ENCODE data around the gene SLC45A1.

Gene SLC45A1

DNA sequence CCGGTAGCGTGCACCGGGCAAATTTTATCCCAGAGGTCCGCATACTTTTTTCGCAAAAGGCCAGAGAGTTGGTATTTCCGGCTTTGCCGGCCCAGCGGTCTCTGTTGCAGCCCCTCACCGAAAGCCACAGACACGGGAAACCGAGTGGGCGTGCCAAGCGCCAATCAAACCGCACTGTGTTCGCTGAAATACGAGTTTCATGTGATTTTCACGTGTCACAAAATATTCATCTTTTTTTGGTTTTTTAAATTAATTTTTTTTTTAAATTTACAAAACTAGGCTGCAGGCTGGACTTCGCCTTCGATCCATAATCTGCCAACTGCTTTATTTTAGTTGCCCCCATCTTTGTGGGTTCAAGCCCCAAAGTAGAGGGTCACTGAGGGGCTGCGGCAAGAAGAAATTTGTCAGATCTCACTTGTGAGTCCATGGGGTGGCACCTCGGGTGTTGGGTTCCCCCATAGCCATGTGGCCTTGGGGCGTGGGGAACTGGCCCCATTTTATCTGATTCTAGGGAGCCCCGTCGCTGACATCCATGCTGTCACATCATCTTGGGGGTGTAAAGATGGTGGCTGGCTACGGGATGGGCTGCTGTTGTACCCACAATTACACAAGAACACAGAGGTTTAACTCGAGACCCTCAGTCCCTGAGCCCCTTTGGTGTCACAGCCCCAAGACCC, 20.8 kb downstream of the SLC45A1 start:
- DNase-seq: no peak

DNA sequence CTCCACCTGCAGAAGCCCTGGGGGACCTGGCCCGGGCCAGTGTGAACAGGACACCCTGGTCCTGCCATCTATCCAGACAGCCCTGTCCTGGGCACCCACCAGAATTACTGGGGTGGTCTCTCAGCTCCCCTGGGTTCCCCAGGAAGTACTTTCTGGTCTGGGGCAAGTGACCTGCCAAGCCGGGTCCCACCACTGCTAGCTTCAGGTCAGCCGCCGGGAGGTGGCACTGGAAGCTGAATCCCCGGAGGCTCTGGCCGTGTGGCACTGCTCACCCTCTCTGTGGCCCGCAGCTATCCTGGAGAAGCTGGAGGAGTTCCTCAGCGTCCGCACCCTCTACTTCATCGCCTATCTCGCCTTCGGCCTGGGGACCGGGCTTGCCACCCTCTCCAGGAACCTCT, 21.3 kb downstream of the SLC45A1 start:
- DNase-seq: no peak

DNA sequence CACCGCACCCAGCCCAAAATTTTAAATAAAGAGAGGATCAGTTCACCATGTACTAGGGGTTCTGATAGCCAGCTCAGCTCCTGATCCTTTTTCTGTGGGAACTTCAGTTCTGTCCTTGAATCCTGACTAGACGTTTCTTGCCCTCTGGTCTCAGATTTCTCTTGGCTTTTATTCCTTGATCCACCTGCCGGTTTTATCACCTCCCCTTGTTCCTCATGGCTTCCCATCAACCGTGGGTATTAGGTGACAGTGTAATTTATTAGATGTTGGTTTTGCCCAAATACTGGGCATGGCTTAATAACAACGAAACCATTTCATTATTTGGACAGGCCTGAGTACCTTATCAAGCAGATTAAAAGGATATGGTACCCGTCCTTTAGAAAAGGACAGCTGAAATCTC, 22.5 kb downstream of the SLC45A1 start:
- no peak for DNase-seq

DNA sequence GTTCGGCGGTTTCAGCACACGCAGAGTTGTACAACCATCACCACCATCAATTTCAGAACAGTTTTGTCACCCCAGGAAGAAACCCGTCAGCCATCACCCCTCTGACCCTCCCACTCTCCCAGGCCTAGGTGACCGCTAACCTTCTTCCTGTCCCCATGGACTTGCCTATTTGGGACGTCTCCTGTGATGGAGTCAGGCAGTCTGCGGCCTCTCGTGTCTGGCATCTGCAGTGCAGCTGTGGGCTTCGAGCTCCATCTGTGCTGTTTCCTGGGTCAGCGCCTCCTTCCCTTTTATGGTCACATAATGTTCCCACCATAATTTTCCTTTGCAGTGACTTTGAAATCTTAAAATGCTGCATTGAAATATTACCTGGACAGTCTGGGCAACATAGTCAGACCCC, 24.4 kb downstream of the SLC45A1 start:
- DNase-seq: no peak

DNA sequence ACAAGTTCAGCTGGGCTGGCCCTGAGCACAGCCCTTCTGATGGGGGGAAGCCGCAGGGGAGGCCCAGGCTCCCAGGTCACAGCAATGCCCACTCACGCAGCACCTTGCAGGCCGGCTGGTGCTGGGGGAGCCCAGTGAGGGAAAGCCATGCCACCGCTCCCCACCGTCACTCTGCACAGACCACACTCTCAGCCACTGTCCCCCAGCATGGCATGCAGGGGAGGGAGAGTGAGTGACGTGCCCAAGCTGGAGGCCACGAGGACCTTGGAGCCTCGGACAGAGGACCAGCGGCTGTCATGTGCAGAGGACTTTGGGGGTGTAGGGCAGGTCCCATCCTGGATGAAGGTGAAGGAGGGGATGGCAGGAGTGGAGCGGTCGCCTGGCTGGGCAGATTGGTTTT, 25.1 kb downstream of the SLC45A1 start:
- no peak for DNase-seq

DNA sequence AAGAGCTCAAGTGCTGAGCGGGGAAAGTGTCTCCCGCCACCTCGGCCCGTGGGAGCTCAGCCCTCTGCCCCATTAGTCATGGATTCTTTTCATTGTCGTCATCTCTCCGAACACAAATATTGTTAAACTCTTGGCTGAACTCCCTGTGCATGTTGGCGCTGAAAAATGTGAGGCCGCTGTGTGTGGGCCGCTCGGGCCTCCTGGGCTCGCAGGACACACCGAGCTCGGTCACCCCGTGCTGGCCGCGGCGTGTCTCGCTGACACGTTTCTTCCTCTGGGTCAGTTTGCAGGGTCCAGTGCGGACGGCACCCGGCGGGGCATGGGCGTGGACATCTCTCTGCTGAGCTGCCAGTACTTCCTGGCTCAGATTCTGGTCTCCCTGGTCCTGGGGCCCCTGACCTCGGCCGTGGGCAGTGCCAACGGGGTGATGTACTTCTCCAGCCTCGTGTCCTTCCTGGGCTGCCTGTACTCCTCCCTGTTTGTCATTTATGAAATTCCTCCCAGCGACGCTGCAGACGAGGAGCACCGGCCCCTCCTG, 25.6 kb downstream of the SLC45A1 start:
- no peak for DNase-seq

DNA sequence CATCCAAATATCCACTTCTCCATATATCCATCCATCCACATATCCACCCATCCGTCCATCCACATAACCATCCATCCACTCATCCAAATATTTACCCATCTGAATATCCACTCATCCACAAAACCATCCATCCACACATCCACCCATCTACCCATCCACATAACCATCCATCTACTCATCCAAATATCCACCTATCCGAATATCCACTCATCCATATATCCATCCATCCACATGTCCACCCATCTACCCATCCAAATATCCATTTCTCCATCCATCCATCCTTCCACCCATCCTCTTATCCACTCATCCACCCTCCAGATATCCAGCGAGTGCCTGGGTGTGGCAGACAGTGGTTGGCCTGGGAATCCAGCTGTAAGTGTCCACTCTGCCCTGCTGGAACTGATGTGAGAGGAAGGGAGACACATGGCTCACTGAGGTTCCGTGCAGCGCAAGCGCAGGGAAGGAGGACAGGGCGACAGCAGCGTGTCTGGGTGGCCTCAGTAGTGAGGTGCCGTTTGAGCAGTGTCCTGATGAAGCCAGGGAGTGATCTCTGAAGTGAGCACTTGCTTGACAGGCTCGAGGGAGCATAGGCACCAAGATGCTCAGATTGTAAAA, 27.1 kb downstream of the SLC45A1 start:
- no peak for DNase-seq

DNA sequence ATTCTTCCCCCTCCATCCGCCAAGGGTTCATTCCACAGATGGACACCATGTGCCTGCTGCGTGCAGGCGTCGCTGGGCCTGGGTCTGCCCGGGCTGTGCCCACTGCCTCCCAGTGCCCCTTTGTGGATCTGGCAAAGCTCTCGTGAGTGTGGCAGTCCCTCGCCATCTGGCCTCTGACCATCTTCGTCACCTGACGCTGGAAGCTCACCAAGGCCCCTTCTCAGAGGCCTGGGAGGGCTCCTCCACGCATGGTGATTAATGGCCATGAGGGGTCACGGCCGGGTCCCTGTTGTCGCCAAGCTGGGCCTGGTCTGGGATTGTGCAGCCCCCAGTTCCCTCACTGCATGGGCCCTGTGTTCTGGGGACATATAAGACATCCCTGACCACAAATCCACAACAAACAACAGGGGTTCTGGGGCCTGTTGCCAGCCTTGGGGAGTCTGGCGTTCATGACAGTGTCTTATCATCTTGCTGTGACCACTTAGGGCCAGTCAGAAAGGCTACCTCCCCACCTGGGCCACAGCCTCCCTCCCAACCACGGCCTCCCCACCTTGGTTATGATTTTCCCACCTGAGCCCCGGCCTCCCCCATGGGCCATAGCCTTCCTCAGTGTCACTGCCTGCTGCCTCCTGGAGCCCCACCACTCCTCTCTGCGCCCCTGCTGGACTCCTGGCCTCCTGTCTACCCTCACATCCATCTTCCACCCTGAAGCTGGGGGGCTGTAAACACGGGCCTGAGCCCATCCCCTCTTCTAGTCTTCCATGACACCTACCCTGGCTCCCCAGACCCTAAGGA, 27.9 kb downstream of the SLC45A1 start:
- no peak for DNase-seq

DNA sequence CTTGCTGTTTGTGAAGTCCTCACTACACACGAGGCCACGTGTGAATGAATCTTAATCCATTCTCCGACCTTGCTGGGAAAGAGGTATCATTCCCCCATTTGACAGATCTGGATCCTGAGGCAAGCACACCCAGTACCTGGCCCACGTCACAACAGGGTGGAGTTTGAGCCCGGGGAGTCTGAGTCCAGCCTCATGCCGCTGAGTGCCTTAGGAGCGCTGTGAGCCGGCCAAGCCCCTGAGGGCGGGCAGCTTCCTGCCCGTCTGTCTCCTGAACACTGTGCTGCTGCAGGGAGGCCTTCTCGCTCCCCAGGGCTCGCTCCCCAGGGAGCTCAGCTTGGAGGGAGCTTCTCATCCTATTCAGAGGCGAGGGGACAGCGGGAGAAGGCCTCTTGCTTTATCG, 29.7 kb downstream of the SLC45A1 start:
- no peak for DNase-seq

DNA sequence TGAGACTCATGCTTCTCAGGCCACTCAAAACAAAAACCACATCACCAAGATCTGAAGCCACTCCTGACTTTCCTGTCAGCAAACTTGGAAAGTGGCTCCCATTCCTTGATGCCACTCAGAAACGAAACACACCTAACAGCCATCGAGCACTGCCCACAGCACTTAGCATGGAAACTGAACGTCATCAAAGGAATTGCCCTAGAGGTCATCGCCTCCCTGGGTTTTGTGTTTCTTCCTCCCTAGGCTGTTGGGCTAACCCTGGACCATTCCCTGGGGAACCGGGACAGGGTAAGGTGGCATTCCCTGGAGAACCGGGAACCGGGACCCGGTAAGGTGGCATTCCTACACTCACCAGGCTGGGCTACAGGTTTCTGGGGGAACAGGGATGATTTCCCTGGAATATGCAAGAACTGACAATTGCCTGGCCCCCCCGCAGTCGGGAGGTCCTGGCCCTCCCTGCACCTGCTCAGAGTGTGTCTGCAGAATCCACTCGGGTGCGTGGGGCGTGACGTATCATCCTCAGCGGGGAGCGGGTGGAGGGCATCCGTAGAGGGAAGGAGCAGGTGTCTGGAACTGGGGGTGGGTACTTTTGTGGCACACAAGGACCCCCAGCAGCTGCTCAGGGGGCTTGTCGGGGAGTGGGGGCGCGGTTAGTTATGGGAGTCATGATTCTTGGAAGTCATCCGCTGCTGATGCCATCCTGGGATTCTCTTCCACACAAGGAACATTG, 30.3 kb downstream of the SLC45A1 start:
- no peak for DNase-seq

DNA sequence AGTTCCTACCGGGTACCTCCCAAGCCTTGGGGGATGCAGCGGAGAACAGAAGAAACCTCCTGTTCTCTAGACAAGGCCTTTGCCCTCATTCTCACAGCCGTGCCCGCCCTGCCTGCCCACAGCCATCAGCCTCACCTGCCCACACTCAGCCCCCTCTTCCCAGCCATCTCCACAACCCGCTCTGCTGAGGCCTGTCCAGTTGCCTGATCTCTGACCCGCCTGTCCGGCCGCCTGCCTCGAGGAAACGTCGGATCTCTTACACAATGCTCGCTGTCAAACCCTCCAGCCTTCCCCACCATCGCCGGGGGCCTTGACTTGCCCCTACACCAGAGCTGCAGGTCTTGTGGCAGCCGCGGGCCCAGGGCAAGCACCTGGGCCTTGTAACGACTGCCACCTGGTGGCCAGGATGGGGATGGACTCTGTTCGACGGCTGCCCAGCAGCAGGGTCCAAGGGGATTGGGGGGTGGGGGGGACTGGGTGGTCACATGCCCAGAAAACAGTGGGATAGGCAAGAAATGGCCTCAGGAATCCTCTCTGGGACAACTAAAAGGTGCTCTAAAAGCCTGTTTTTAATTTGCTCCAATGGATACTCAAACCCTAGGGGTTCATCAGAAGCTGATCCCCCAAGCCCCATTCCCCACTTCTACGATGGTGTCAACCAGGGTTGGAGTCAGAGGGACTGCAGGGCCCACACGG, 31.0 kb downstream of the SLC45A1 start:
- DNase-seq: peak; percentile 56

DNA sequence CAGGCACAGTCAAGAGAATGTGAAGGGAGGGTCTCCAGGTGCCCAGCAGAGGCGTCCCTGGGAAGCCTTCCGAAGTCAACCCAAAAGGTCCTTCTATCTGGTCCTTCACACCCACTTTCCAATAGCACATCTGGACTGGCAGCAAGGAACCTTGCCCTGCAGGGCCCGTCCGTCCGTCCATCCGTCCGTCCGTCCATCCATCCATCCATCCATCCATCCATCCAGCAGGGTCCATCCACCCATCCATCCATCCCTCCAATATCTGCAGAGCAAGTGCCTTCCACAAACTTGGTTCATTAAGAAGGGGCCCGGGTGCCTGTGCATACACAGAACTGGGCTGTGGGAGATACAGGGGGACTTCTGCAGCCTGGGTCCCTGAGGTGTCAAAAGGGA, 31.6 kb downstream of the SLC45A1 start:
- DNase-seq: no peak

DNA sequence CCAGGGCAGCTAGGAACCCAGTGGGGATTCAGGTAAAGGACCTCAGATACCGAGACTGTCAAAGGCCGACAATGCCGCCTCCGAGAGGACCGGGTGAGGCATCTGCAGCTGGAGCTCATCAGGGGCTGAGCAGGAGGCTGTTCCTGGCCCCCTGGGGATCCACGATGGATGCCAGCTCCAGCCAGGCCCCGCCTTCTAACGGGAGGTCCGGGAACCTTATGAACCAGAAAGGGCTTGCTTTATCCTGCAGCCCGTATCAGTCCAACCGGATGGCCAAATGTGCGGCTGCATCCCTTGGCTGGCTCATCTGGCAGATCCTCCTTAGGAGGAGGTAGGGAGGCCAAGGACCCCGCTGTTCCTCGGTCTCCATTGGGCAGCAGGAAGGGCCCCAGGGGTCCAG, 32.0 kb downstream of the SLC45A1 start:
- no peak for DNase-seq

DNA sequence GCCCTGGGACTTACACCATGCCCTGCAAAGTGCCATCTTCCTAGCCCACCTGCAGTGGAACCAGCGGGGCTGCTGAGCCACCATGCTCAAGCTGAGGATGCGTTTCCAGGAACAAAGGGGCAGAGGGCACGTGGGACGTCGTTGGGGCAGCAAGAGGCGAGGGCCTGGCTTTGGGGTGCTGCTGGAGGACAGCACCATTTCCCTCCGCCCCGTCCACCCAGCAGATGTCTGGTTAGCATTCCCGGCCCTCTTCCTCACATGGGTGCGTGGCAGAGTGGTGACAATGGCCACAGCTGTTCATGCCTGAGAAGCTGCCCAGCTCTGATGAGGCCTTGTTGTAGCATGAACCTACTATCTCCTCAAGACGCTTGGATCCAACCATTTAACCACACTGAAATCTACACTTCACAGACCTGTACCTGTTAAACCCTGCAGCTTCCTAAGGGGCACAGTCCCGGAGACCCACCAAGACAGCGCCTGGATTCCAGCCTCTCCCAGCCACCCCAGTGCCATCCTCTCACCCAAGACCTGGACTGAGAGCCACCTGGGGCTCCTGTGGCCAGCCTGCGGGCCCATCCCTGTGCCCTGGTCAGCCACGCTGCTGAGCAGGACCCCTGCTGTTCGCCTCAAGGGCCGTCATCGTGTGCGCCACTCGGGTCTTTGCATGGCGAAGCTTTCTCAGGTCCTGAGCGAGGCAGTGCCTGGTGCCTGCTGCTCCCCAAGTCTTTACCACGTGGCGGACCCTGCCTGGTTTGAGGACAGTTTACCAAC, 33.2 kb downstream of the SLC45A1 start:
- no peak for DNase-seq

DNA sequence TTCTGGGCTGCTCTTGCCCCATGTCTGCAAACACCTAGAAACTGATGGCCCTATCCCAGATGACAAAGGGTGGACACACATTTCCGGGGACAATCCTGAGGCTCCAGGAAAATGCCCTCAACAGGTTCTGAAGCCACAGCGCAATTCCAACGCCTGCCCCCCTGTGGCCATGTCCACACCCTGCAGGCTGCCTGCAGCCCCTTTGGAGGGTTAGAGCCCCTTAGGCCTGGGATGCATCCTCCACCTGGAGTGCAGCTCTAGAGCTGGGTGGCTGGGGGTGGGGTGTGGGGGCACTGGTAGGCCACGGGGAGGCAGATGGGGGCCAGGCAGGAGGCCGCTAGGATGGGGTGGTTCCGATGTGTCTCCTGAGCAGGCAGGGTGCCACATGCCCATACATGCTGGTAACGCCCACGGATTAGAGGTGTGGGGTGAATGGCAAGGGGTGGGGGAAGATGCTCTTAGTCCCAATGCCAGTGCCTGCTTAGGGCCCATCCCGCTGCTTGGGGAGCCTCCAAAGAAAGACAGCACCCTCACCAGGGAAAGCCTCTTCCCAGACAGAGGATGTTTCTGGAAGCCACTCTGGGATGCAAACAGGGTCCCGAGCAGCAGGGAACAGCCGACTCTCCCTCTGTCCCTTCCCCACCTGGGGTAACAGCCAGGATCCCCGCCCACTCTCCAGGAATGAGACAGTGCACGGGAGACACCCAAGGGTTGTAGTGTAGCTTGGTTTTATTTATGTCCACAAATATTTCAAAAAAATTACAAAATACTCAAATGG, 34.0 kb downstream of the SLC45A1 start:
- no peak for DNase-seq

DNA sequence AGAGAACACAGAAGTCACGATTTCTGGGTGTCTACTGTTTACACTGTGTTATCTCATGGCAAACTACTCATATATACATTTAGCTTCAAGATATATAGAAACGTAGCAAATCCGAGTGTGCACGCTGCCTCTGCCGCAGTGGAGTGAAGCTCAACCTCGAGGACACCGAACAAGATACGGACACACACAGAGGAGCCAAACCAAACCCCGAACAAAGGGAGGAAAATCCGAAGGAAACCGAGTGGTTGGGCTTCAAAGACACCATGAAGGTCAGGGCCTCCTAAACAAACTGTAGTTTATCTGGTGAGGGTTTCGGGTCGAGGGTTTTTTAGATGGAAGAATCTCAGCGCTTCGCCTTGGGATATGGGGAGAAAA, 34.5 kb downstream of the SLC45A1 start:
- no peak for DNase-seq

DNA sequence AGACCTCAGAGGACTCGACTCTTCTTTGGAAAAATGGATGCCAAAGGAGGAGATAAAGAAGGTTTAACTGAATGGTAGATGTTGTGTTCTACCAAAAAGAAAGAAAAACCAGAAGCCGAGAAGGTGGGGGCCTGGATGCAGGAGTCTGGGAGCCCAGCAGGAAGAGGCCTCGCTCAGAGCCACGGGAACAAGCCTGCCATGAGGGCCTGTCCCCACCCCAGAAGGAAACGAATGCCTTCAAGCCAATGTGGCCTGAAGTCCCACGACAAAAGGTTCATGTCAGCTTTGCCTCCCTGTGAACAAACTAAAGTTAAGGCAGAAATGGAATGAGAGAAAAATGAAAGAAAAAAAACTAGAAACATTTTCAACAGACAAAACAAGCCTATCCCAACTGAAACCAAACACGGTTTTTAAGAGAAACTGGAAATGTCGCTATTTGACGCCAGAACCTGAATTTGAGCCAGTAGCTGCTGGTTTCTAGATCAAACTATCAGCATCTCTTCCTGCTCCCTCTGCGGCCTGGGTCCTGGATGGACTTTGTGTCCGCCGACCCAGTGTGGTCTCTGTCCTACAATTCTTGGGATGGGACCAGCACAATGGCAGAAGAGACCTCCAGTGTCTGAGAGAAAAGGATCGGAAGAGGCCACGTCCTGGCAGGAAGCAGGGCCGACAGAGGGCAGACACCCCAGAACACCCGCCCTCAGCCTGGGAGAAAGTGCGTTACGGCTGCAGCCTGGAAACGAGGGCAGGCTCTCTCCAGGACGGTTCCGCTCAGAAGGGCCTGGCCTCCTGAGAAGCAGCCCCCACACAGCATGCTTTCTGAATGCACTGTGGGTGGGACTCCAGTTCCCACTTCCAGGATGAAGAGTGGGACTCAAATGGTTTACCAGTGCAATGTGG, 35.2 kb downstream of the SLC45A1 start:
- no peak for DNase-seq

DNA sequence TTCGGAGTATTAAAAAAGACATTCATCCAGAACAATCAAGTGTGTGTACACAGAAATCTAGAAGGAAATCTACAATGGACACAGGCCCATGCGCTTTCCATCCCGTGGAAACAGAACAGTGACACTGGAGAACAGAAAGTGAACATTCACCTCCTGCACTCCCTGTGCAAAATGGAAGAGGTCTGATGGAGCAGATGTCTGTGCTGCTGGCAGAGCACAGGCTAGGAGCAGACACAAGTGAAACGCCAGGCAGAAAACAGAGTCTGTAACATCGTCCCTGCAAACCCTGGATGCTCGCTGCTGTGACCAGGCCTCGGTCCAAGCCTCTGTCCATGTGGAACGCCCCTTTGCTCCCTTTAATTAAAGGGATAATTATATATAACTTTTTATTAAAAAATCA, 36.1 kb downstream of the SLC45A1 start:
- no peak for DNase-seq

DNA sequence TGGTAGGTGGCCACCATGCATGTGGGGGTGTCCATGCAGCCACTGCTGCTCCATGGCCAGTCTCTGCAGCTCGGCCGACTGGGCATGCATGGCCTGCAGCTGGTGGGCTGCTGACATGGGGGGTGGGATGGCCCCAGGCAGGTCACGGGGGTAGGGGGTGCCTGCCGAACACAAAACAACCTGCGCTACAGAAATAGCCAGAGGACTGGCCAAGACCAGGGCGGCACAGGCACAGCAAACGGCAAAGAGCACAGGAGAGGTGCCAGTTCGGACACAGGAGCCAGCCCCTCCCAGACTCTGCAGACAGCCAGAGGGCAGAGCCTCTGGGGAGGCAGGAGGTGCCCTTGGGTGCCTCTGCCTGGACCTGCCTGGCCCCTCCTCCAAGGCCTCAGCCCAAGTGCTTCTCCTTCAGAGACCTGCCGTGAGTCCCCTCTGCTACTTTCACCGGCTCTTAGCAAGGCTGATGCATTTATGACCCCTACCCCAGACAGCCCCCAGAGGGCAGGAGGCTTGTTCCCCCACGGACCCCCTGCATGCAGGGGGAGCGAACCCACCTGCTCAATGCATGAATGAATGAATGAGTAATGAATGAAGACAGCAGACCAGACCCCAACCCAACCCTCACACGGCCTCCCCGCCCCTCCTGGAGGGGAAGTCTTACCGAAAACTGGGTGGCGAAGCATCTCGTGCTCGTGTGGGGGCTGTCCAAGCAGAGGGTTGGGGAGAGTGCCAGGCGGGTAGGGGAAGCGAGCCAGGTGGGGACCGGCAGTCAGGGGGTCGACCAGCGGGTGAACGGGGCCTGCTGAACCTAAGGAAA, 37.7 kb downstream of the SLC45A1 start:
- DNase-seq: no peak
